C4-2B (cell line): ENCODE measurements around the gene ARL6IP6.

Source experiments
- H3K27ac ChIP-seq: fragments of 450-650 bp; 2 replicates; pipeline ENCODE4 v1.5.1; 2017
- ZFX ChIP-seq: fragments of 450-650 bp; IDR thresholded peaks from 2 replicates; pipeline ENCODE4 v1.6.1; 2017
- TF ChIP-seq, protein P1 (sequence below): fragments of 450-650 bp; conservative IDR thresholded peaks from 2 replicates; pipeline ENCODE4 v1.5.1; 2017; ENCODE audit warnings: mild to moderate bottlenecking

The ARL6IP6 gene

GRCh38 chr2:152782171-152782570 lies 63.8 kb downstream of the ARL6IP6 start:
- no peak for TF ChIP-seq ZFX
- TF ChIP-seq, protein P1, sequence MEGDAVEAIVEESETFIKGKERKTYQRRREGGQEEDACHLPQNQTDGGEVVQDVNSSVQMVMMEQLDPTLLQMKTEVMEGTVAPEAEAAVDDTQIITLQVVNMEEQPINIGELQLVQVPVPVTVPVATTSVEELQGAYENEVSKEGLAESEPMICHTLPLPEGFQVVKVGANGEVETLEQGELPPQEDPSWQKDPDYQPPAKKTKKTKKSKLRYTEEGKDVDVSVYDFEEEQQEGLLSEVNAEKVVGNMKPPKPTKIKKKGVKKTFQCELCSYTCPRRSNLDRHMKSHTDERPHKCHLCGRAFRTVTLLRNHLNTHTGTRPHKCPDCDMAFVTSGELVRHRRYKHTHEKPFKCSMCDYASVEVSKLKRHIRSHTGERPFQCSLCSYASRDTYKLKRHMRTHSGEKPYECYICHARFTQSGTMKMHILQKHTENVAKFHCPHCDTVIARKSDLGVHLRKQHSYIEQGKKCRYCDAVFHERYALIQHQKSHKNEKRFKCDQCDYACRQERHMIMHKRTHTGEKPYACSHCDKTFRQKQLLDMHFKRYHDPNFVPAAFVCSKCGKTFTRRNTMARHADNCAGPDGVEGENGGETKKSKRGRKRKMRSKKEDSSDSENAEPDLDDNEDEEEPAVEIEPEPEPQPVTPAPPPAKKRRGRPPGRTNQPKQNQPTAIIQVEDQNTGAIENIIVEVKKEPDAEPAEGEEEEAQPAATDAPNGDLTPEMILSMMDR: no peak

DNA sequence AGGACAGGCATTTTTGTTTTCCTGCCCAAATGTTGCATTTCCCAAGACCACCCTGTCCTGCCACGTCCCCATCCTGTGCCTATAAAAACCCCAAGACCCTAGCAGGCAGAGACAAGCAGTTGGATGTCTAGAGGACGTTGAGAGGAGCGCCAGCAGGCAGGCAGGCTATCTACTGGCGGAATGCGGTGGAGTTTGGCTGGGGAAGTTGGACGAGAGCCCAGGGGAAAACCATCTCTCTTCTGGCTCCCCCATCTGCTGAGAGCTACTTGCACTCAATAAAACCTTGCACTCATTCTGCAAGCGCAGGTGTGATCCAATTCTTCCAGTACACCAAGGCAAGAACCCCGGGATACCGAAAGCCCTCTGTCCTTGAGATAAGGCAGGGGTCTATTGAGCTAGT lies 72.5 kb downstream of the ARL6IP6 start:
- TF ChIP-seq, protein P1: no peak
- TF ChIP-seq ZFX: no peak
- H3K27ac ChIP-seq: no peak overlapping the region

More at GRCh38 chr2:152782171-152782570, 63.8 kb downstream of the ARL6IP6 start:
- no peak overlapping the region for H3K27ac ChIP-seq

DNA sequence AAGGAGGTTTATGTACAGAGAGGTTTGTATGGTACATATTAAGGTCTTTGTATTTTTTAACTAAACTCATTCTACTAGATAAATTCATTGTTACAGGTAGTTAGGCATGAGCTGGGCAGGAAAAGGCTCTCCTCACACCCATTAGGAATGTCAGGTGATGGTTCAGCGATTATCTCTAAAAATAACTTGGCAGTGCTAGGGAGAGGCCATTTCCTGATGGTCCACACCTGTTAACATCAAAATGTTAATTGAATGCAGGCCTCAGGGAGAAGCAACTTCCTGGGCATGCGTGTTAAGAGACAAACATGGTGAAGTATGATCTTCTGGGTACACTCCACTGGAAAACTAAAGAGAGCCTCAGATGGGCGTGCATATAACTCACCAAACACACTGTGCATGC lies 73.6 kb downstream of the ARL6IP6 start:
- TF ChIP-seq, protein P1: no peak
- TF ChIP-seq ZFX: no peak

DNA sequence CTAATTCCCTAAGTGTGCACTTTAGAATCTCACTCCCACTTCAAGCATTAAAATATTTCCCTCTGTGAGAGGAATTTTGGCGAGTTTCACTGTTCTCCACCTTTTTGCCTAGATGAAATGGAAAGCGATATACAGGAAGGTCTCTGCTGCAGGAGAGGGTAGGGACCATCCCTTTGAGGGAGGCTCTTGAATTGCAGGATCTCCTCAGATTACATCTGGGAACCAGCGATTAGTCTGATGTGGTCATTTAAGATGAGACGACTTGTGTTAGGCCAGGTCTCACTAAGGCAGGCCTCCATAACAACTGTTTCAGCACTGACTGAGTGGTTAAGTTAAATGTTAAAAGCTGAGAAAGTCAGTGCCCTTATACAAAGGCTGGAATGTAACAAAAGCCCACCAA lies 74.6 kb downstream of the ARL6IP6 start:
- no peak overlapping the region for H3K27ac ChIP-seq
- TF ChIP-seq, protein P1: no peak
- no peak for TF ChIP-seq ZFX

More for the DNA sequence above, 73.6 kb downstream of the ARL6IP6 start:
- H3K27ac ChIP-seq: no peak overlapping the region

GRCh38 chr2:152796941-152797340 lies 78.5 kb downstream of the ARL6IP6 start:
- no peak for TF ChIP-seq ZFX
- TF ChIP-seq, protein P1: no peak
- no peak overlapping the region for H3K27ac ChIP-seq

DNA sequence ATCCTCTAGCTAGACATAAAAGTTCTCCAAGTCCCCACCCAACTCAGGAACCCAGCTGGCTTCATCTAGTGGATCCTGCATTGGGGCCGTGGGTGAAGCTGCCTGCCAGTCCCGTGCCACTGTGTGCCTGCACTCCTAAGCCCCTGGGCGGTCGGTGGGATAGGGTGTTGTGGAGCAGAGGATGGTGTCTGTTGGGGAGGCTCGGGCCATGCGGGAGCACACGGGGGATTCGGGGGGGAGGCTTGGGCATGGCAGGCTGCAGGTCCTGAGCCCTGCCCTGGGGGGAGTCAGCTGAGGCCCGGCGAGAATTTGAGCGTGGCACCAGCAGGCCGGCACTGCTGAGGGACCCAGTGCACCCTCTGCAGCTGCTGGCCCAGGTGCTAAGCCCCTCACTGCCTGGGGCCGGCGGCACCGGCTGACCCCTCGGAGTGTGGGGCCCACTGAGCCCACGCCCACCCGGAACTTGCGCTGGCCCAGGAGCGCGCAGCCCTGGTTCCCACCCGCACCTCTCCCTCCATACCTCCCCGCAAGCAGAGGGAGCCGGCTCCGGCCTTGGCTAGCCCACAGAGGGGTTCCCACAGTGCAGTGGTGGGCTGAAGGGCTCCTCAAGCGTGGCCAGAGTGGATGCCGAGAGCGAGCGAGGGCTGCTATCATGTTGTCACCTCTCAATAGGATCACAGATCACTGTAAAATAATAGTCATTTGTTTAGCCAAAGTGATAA lies 86.4 kb downstream of the ARL6IP6 start:
- TF ChIP-seq, protein P1: no peak
- no peak for TF ChIP-seq ZFX
- H3K27ac ChIP-seq: no peak overlapping the region

- TF ChIP-seq ZFX: no peak
- TF ChIP-seq, protein P1: no peak
- no peak overlapping the region for H3K27ac ChIP-seq
These were observed 93.5 kb downstream of the ARL6IP6 start for GRCh38 chr2:152811916-152812315.
